Measurements from ENCODE around the gene DHX40.
A peak's percentile ranks its signal among the peaks of the same experiment; 100 is the strongest.

The DHX40 gene

GRCh38 chr17:59611503-59611902 is 46.1 kb downstream of the DHX40 start:
- no peak for DNase-seq (ENCODE audit: low spot score)
- TF ChIP-seq CTCF (IDR thresholded peaks at IDR 0.05; ENCODE audit: extremely low read depth, missing control alignments), result no peak

- TF ChIP-seq CTCF (IDR thresholded peaks at IDR 0.05; ENCODE audit: extremely low read depth, missing control alignments), result no peak
- DNase-seq (ENCODE audit: low spot score), result no peak
These were observed 51.0 kb downstream of the DHX40 start for GRCh38 chr17:59616253-59616920.

GRCh38 chr17:59617156-59617732 is 51.8 kb downstream of the DHX40 start:
- no peak for TF ChIP-seq CTCF (IDR thresholded peaks at IDR 0.05; ENCODE audit: extremely low read depth, missing control alignments)
- no peak for DNase-seq (ENCODE audit: low spot score)

- TF ChIP-seq CTCF (IDR thresholded peaks at IDR 0.05; ENCODE audit: extremely low read depth, missing control alignments), result no peak
- no peak for DNase-seq (ENCODE audit: low spot score)
These were observed 53.6 kb downstream of the DHX40 start for GRCh38 chr17:59619035-59619297.

GRCh38 chr17:59619298-59620063 is 54.1 kb downstream of the DHX40 start, which contains the start of gene CLTC:
CLTC (plus strand) TSS chr17:59619895; CDS start chr17:59620132, 237 bp downstream.
- TF ChIP-seq CTCF (IDR thresholded peaks at IDR 0.05; ENCODE audit: extremely low read depth, missing control alignments), result no peak
- DNase-seq (ENCODE audit: low spot score), result peak; percentile 83

GRCh38 chr17:59620064-59620359 is 54.6 kb downstream of the DHX40 start:
- no peak for DNase-seq (ENCODE audit: low spot score)
- TF ChIP-seq CTCF (IDR thresholded peaks at IDR 0.05; ENCODE audit: extremely low read depth, missing control alignments), result no peak

GRCh38 chr17:59620518-59621259 is 55.3 kb downstream of the DHX40 start:
- TF ChIP-seq CTCF (IDR thresholded peaks at IDR 0.05; ENCODE audit: extremely low read depth, missing control alignments), result no peak
- DNase-seq (ENCODE audit: low spot score), result peak; percentile 60

Data from GM20000 (cell line).